ENCODE data around the gene EPHX1.

EPHX1 gene

GRCh38 chr1:225890346-225891228, 80.7 kb downstream of the EPHX1 start:
- no peak for TF ChIP-seq CTCF (IDR thresholded peaks at IDR 0.05; ENCODE audit: low read depth, low read length)

DNA sequence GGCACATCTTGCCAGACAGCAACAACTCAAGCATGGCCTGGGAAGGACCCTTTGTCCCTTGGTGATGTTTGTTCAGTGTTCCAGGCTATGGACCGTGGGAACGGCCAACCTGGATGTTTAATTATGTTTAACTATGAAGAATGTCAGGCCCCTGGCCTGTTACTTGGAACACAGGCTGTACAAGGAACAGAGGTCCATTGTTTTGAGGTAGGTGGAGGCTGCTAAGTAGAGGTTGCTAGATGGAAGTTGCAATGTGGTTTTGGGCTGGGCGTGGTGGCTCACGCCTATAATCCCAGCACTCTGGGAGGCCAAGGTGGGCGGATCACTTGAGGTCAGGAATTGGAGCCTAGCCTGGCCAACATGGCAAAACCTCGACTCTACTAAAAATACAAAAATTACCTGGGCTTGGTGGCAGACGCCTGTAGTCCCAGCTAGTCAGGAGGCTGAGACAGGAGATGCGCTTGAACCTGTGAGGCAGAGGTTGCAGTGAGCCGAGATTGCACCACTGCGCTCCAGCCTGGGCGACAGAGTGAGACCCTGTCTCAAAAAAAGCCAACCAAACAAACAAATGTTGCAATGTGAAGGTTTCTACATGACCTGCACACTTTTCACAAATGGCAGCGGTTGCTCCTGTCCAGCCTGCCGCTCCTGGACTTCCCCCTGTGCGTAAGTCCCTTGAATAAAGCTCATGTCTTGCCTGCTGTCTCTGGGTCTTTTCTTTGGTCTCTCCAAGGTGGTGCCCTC, 81.5 kb downstream of the EPHX1 start:
- Histone ChIP-seq H3K9me3 (no peaks in the 10 kb centered on the region), H3K4me1 (no peaks in the 10 kb centered on the region), H3K36me3 (no peaks in the 10 kb centered on the region), H3K27me3 (no peaks in the 10 kb centered on the region), H3K4me3 (ENCODE audit: low read depth, low read length) (no peak overlapping the region)
- TF ChIP-seq CTCF (IDR thresholded peaks at IDR 0.05; ENCODE audit: low read depth, low read length), result no peak
- DNase-seq, result no peak

More at GRCh38 chr1:225890346-225891228, 80.7 kb downstream of the EPHX1 start:
- Histone ChIP-seq H3K4me1 (no peaks in the 10 kb centered on the region), H3K27me3 (no peaks in the 10 kb centered on the region), H3K4me3 (ENCODE audit: low read depth, low read length) (no peak overlapping the region), H3K36me3 (no peaks in the 10 kb centered on the region), H3K9me3 (no peaks in the 10 kb centered on the region)
- no peak for DNase-seq

GRCh38 chr1:225892307-225892706, 82.4 kb downstream of the EPHX1 start:
- DNase-seq, result no peak
- H3K36me3 ChIP-seq, result no peaks in the 10 kb centered on the region
- H3K27me3 ChIP-seq, result no peaks in the 10 kb centered on the region
- H3K4me3 ChIP-seq (ENCODE audit: low read depth, low read length), result no peak overlapping the region
- H3K4me1 ChIP-seq, result no peaks in the 10 kb centered on the region
- no peaks in the 10 kb centered on the region for H3K9me3 ChIP-seq
- no peak for TF ChIP-seq CTCF (IDR thresholded peaks at IDR 0.05; ENCODE audit: low read depth, low read length)

Data from BE2C (cell line).